ENCODE results near the gene DCTPP1.
"Not testable (repeated sequence)": the region's sequence is repeated elsewhere in the genome, so short reads cannot be mapped to it uniquely, and the experiment has no call there.

The DCTPP1 gene
- 4.7 to 82.1 (median 16.5) reads per million in 9 experiments for total RNA-seq

GRCh38 chr16:30429678-30430427 lies at the start of gene DCTPP1:
Gene DCTPP1 (minus strand): TSS chr16:30430030. CDS start chr16:30429980, 50 bp downstream.
- Mint-ChIP-seq H3K9me3 (no peaks in the 10 kb centered on the region), H3K36me3 (ENCODE audit: insufficient read depth) (peaks cover 13% of the 10 kb centered on the region), H3K4me3 (no peak within 1 kb of the TSS), H3K4me1 (ENCODE audit: low read depth in 2 of 2) (peaks cover 12 to 17% of the 10 kb centered on the region in 2 donors), H3K27me3 (no peaks in the 10 kb centered on the region), H3K27ac (no peak within 1 kb of the TSS)
- ATAC-seq (replicated peaks) (peak; percentile 94), DNase-seq (peak; percentile 92 to 95 (median 92))

GRCh38 chr16:30478766-30479478 lies 49.1 kb upstream of the DCTPP1 start:
- no peak for ATAC-seq (replicated peaks)
- no peak for DNase-seq
- peak overlapping the region; percentile 77 to 97 for H3K27ac Mint-ChIP-seq
- H3K36me3 Mint-ChIP-seq (ENCODE audit: insufficient read depth): peaks cover 97% of the 10 kb centered on the region
- H3K27me3 Mint-ChIP-seq: no peaks in the 10 kb centered on the region
- H3K4me3 Mint-ChIP-seq: peak overlapping the region; percentile 37 to 99
- no peaks in the 10 kb centered on the region for H3K9me3 Mint-ChIP-seq
- H3K4me1 Mint-ChIP-seq (ENCODE audit: low read depth in 2 of 2): peaks cover 52 to 71% of the 10 kb centered on the region in 2 donors

- Mint-ChIP-seq H3K4me1 (ENCODE audit: low read depth in 2 of 2) (peaks cover 54 to 68% of the 10 kb centered on the region in 2 donors), H3K27ac (peak overlapping the region; percentile 77 to 97), H3K4me3 (peak overlapping the region; percentile 45 to 99), H3K36me3 (ENCODE audit: insufficient read depth) (peaks cover 96% of the 10 kb centered on the region)
- not testable (repeated sequence) for DNase-seq; ATAC-seq (replicated peaks); H3K9me3 Mint-ChIP-seq; H3K27me3 Mint-ChIP-seq
Observed at GRCh38 chr16:30477773-30478172, 47.9 kb upstream of the DCTPP1 start.

- peaks cover 55 to 70% of the 10 kb centered on the region in 2 donors for H3K4me1 Mint-ChIP-seq (ENCODE audit: low read depth in 2 of 2)
- H3K36me3 Mint-ChIP-seq (ENCODE audit: insufficient read depth): peaks cover 96% of the 10 kb centered on the region
- peak overlapping the region; percentile 45 to 99 for H3K4me3 Mint-ChIP-seq
- H3K27me3 Mint-ChIP-seq: no peaks in the 10 kb centered on the region
- DNase-seq (no peak), ATAC-seq (replicated peaks) (no peak)
- H3K9me3 Mint-ChIP-seq: peaks cover 2 to 6% of the 10 kb centered on the region in 2 donors
- peak overlapping the region; percentile 77 to 97 for H3K27ac Mint-ChIP-seq
Observed at GRCh38 chr16:30476991-30477390, 47.2 kb upstream of the DCTPP1 start.

- Mint-ChIP-seq H3K9me3 (peaks cover 2 to 7% of the 10 kb centered on the region in 2 donors), H3K4me3 (peak overlapping the region; percentile 99), H3K4me1 (ENCODE audit: low read depth in 2 of 2) (peaks cover 52 to 67% of the 10 kb centered on the region in 2 donors), H3K27ac (peak overlapping the region; percentile 95 to 96), H3K36me3 (ENCODE audit: insufficient read depth) (peaks cover 80% of the 10 kb centered on the region), H3K27me3 (no peaks in the 10 kb centered on the region)
- DNase-seq (no peak), ATAC-seq (replicated peaks) (no peak)
Observed at GRCh38 chr16:30474684-30475083, 44.9 kb upstream of the DCTPP1 start.

GRCh38 chr16:30474074-30474452 lies 44.2 kb upstream of the DCTPP1 start:
- Mint-ChIP-seq H3K36me3 (ENCODE audit: insufficient read depth) (peaks cover 73% of the 10 kb centered on the region), H3K4me3 (peak overlapping the region; percentile 99), H3K9me3 (peaks cover 2 to 7% of the 10 kb centered on the region in 2 donors), H3K27ac (peak overlapping the region; percentile 95 to 96), H3K27me3 (no peaks in the 10 kb centered on the region), H3K4me1 (ENCODE audit: low read depth in 2 of 2) (peaks cover 53 to 71% of the 10 kb centered on the region in 2 donors)
- DNase-seq (no peak), ATAC-seq (replicated peaks) (no peak)

GRCh38 chr16:30473231-30474073 lies 43.6 kb upstream of the DCTPP1 start:
- Mint-ChIP-seq H3K4me1 (ENCODE audit: low read depth in 2 of 2) (peaks cover 48 to 67% of the 10 kb centered on the region in 2 donors), H3K36me3 (ENCODE audit: insufficient read depth) (peaks cover 67% of the 10 kb centered on the region), H3K27ac (peak overlapping the region; percentile 95 to 96), H3K27me3 (no peaks in the 10 kb centered on the region), H3K9me3 (peaks cover 2 to 7% of the 10 kb centered on the region in 2 donors), H3K4me3 (peak overlapping the region; percentile 99)
- ATAC-seq (replicated peaks) (peak; percentile 47), DNase-seq (peak; percentile 38 to 53 (median 48))

GRCh38 chr16:30472328-30472942 lies 42.6 kb upstream of the DCTPP1 start, which contains the start of gene ITGAL:
Gene ITGAL (plus strand): TSS chr16:30472742. CDS start chr16:30472838, 96 bp downstream.
- peak; percentile 83 for ATAC-seq (replicated peaks)
- H3K36me3 Mint-ChIP-seq (ENCODE audit: insufficient read depth): peaks cover 58% of the 10 kb centered on the region
- H3K27ac Mint-ChIP-seq: peak within 1 kb of the TSS; percentile 95 to 96
- H3K27me3 Mint-ChIP-seq: no peaks in the 10 kb centered on the region
- H3K9me3 Mint-ChIP-seq: peaks cover 2 to 7% of the 10 kb centered on the region in 2 donors
- DNase-seq: peak; percentile 80 to 83 (median 82)
- H3K4me1 Mint-ChIP-seq (ENCODE audit: low read depth in 2 of 2): peaks cover 39 to 57% of the 10 kb centered on the region in 2 donors
- peak within 1 kb of the TSS; percentile 99 for H3K4me3 Mint-ChIP-seq

- H3K9me3 Mint-ChIP-seq: peaks cover 2 to 7% of the 10 kb centered on the region in 2 donors
- H3K27ac Mint-ChIP-seq: peak overlapping the region; percentile 95 to 96
- DNase-seq (no peak), ATAC-seq (replicated peaks) (no peak)
- peaks cover 33 to 42% of the 10 kb centered on the region in 2 donors for H3K4me1 Mint-ChIP-seq (ENCODE audit: low read depth in 2 of 2)
- H3K4me3 Mint-ChIP-seq: peak overlapping the region; percentile 58 to 70
- H3K27me3 Mint-ChIP-seq: no peaks in the 10 kb centered on the region
- H3K36me3 Mint-ChIP-seq (ENCODE audit: insufficient read depth): peaks cover 40% of the 10 kb centered on the region
Observed at GRCh38 chr16:30470632-30470995, 40.8 kb upstream of the DCTPP1 start.

- Mint-ChIP-seq H3K4me3 (peak overlapping the region; percentile 36 to 44), H3K9me3 (peaks cover 2 to 7% of the 10 kb centered on the region in 2 donors), H3K27ac (peak overlapping the region; percentile 95 to 96), H3K4me1 (ENCODE audit: low read depth in 2 of 2) (peaks cover 30 to 37% of the 10 kb centered on the region in 2 donors), H3K36me3 (ENCODE audit: insufficient read depth) (peaks cover 35% of the 10 kb centered on the region), H3K27me3 (no peaks in the 10 kb centered on the region)
- DNase-seq (no peak), ATAC-seq (replicated peaks) (no peak)
Observed at GRCh38 chr16:30470170-30470512, 40.3 kb upstream of the DCTPP1 start.

- no peak overlapping the region for H3K4me3 Mint-ChIP-seq
- peaks cover 1% of the 10 kb centered on the region for H3K36me3 Mint-ChIP-seq (ENCODE audit: insufficient read depth)
- no peak overlapping the region for H3K27ac Mint-ChIP-seq
- H3K4me1 Mint-ChIP-seq (ENCODE audit: low read depth in 2 of 2): peaks cover 5 to 8% of the 10 kb centered on the region in 2 donors
- ATAC-seq (replicated peaks): no peak
- DNase-seq: no peak
- no peaks in the 10 kb centered on the region for H3K9me3 Mint-ChIP-seq
- H3K27me3 Mint-ChIP-seq: no peaks in the 10 kb centered on the region
Observed at GRCh38 chr16:30464078-30464477, 34.2 kb upstream of the DCTPP1 start.

- H3K4me1 Mint-ChIP-seq (ENCODE audit: low read depth in 2 of 2): peaks cover 23 to 33% of the 10 kb centered on the region in 2 donors
- not testable (repeated sequence) for H3K36me3 Mint-ChIP-seq (ENCODE audit: insufficient read depth); ATAC-seq (replicated peaks)
Observed at GRCh38 chr16:30461426-30461825, 31.6 kb upstream of the DCTPP1 start.

More at GRCh38 chr16:30461426-30461825, 31.6 kb upstream of the DCTPP1 start:
- not testable (repeated sequence) for H3K9me3 Mint-ChIP-seq, H3K4me3 Mint-ChIP-seq, H3K27me3 Mint-ChIP-seq, DNase-seq, H3K27ac Mint-ChIP-seq

Data from effector memory CD8-positive, alpha-beta T cell (primary cell).